Suprapubic skin (tissue), 4 donors: ENCODE measurements around the gene RHOG.

ENCODE experiments used
- CTCF ChIP-seq, 2 donors: fragments of 200-600 bp in 1 of 2; fragments of 450-650 bp in 1 of 2; sonication (generic) in 1 of 2; IDR thresholded peaks; one replicate each; pipeline ENCODE4 v1.5.1; 2016 to 2019; ENCODE audit warnings: antibody characterized with exemption in 2 of 2, mild to moderate bottlenecking in 1 of 2, moderate library complexity in 1 of 2
- EP300 ChIP-seq: sonication (generic); formaldehyde crosslinking; IDR thresholded peaks from one replicate; pipeline ENCODE4 v1.6.1; 2017; ENCODE audit warnings: antibody characterized with exemption
- POLR2A ChIP-seq, 2 donors: fragments of 450-650 bp; IDR thresholded peaks; one replicate each; pipeline ENCODE4 v1.6.1; 2017; ENCODE audit warnings: antibody characterized with exemption in 2 of 2, mild to moderate bottlenecking in 2 of 2, moderate library complexity in 2 of 2
- POLR2AphosphoS5 ChIP-seq, 3 donors: sonication (generic); formaldehyde crosslinking; IDR thresholded peaks; one replicate each; pipeline ENCODE4 v1.6.1; 2017; ENCODE audit warnings: antibody characterized with exemption in 3 of 3

- no peak for TF ChIP-seq CTCF (IDR thresholded peaks at IDR 0.05)
- TF ChIP-seq POLR2AphosphoS5 (IDR thresholded peaks at IDR 0.05) = no peak
- TF ChIP-seq EP300 = no peak
- TF ChIP-seq POLR2A (IDR thresholded peaks at IDR 0.05) = no peak
Observed at GRCh38 chr11:3799143-3799542, 41.6 kb downstream of the RHOG start.
